HG03280 (cell line): Measurements from ENCODE around the gene NUCB1.
A peak's percentile ranks its signal among the peaks of the same experiment; 100 is the strongest.

Source experiments
- ATAC-seq: cut with Tn5 transposase; IDR thresholded peaks from one replicate; pipeline ENCODE4 v1.9.1; 2021; ENCODE audit warnings: mild to moderate bottlenecking, moderate library complexity; ENCODE audit not compliant: unreplicated experiment

The NUCB1 gene

DNA sequence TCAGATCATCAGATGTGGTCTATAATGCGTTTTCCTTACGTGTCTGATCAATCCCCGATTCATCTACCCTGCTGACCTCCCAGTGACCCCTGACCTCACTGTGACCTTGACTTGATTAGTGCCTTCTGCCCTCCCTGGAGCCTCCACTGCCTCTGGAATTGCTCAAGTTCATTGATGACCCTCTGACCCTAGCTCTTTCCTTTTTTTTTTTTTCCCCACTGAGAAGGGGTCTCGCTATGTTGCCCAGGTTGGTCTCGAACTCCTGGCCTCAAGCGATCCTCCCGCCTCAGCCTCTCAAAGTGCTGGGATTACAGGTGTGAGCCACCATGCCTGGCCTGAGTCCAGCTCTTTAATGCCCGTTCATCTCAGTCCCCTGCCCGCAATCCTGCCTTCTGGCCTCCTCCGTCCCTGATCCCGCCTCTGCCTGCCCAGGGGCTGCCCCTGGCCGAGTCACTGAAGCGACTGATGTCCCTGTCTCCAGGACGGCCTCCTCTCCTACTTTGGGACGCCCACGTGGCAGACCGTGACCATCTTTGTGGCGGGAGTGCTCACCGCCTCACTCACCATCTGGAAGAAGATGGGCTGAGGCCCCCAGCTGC lies 61.0 kb downstream of the NUCB1 start:
- no peak for ATAC-seq

- no peak for ATAC-seq
These were observed 61.5 kb downstream of the NUCB1 start for GRCh38 chr19:48961673-48962028.

DNA sequence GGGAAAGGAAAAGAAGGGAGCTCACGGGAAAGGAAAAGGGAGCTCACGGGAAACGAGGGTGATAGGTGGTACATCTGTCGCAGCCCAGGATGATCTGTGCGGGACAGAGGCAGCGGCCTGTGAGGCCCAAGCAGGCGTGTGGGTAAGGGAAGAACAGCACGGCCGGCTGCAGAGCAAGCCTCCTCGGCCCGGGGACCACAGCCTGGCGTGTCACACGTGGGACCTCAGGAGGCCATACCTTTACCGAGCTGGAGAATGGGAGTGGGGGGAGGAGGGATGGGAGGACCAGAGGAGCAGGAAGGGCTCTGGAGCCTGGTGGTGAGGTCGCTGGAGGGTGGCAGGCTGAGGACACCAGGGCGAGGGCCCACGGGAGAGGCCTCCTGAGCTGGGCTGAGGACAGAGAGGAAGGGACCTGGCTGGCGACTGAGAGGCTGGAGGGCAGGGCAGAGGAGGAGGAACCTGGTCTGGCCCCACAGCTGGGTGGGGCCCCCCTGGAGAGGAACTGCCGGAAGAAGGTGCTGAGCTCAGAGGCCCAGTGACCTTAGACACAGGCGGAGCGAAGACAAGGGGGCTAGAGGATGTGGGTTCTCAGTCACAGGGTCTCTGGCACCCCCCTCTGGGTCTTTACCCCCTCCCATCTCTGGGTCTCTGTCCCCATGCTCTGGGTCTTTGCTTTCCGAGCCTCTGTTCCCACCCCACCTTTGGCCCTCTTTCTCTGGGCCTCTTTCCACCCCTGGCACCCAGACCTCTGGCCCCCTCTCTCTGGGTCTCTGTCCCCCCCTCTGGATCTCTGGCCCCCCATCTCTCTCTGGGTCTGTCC lies 62.1 kb downstream of the NUCB1 start:
- ATAC-seq, result no peak

DNA sequence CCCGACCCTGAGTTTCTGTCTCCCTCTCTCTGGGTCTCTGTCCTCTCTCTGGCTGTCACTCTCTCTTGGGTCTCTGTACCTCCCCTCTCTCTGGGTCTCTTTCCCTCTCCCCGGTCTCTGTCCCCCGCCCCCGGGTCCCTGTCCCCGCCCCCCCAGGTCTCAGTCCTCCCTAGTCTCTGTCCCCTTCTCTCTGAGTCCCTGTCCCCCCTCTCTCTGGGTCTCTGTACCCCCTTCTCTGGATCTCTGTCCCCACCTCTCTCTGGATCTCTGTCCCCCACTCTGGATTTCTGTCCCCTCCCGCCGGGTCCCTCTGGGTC lies 62.7 kb downstream of the NUCB1 start:
- no peak for ATAC-seq

- ATAC-seq, result peak; percentile 24
These were observed 63.5 kb downstream of the NUCB1 start for GRCh38 chr19:48963371-48964204.

GRCh38 chr19:48964205-48965039 lies 64.3 kb downstream of the NUCB1 start:
- no peak for ATAC-seq

- ATAC-seq, result peak; percentile 60
These were observed 65.1 kb downstream of the NUCB1 start, which contains the start of gene FTL for GRCh38 chr19:48965040-48965805. TSS of gene FTL (plus strand) at chr19:48965309. CDS start at chr19:48965508, 199 bp downstream.

GRCh38 chr19:48965806-48966540 lies 65.9 kb downstream of the NUCB1 start:
- ATAC-seq, result peak; percentile 23

- ATAC-seq, result no peak
These were observed 66.6 kb downstream of the NUCB1 start for GRCh38 chr19:48966541-48967345.

GRCh38 chr19:48967346-48968178 lies 67.5 kb downstream of the NUCB1 start:
- no peak for ATAC-seq

- ATAC-seq, result no peak
These were observed 68.1 kb downstream of the NUCB1 start for GRCh38 chr19:48968179-48968661.

DNA sequence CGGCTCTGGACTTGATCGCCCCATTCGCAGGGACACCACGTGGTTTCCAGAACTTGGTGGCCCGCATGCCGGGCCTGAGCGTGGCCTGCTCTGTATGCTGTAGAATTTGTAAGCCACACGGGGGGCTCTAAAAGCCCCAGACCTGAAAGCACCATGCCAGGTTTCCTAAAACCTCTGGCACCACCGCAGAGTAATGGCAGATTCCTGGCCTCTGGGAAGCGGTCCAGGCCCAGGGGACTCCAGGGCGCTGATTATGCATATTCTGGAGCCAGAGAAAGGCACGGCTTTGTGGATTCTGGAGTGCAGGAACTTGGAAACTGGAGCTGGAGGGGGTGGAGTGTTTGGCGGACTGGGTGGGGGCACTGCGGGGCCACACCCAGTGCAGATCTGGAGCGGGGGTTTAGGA lies 68.7 kb downstream of the NUCB1 start:
- no peak for ATAC-seq

DNA sequence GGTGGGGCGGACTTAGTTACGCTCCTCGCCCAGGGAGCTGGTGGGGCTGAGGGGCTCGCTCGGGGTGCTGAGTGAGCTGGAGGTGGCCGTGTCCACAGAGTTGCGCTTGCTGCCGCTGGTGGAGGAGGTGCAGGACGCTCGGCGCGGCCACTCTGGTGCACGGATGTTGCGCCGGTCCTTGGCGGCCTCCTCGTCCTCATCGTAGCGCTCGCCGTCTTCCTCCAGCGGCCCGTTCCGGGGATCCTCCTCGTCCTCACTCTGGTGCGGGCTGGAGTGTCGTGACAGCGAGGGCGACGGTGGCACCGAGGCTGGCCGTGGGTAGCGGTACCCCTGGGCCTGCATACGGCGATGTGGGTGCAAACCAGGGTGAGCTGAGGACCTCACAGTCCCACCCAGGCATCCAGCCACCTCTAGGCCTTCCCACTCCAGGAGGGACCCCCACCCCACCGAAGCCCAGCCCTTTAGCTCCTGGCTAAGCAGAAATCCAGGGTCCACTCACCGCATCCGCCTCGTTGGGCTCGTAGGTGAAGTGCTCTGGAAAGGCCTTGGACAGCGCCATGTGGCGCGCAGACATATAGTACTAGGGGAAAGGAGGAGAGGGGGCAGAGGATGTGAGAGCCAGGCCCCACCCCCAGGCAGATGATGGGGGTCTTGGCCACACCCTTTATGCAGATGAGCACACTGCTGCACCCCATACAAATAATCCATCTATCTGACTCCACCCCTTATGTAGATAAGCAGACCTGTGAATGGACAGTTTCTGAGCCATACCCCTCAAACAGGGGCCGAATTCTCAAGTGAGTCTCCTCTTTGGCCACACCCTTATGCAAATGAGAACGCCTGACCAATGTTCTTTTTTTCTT lies 69.4 kb downstream of the NUCB1 start:
- ATAC-seq, result no peak

- ATAC-seq, result no peak
These were observed 70.1 kb downstream of the NUCB1 start for GRCh38 chr19:48970139-48970766.

- ATAC-seq, result no peak
These were observed 70.8 kb downstream of the NUCB1 start for GRCh38 chr19:48970923-48971395.
